ENCODE results near the gene WDFY2.

The WDFY2 gene

DNA sequence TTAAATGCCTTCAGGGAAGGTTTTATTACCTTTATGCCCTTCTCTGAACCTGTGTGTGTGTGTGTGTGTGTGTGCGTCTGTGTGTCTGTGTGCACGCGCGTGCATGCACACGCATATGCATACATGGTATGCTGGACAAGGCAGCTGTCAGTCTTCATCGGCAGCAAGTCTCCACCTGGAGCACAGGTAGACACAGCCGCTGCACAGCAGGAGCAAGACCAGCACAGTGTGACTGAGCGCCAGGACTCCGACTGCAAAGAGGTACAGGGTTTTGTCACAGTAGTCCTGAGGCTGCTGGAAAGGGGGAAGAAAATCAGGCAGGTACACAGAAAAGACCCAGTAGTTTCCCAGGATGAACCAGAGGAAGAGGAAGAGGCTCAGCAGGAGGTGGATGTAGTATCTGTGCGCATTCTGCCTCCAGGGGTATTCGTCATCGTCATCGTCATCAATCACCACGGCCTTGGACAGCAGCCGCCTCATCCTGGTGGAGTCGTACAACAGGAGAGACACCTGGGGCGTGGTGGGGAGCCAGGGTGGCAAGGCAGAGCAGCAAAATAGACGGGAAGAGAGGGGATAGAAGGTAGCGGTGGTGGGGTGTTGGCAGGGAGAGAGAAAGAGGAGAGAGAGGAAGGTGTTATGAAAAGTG lies 232.5 kb downstream of the WDFY2 start:
- DNase-seq (ENCODE audit: low read depth, low spot score): no peak
